HG03378 (cell line): Measurements from ENCODE around the gene CILP2.
A peak's percentile ranks its signal among the peaks of the same experiment; 100 is the strongest.

ENCODE experiments used
- ATAC-seq: cut with Tn5 transposase; IDR thresholded peaks from one replicate; pipeline ENCODE4 v1.9.1; 2021; ENCODE audit warnings: mild to moderate bottlenecking, moderate library complexity; ENCODE audit not compliant: unreplicated experiment

Gene CILP2

GRCh38 chr19:19528721-19529490 lies 9.2 kb upstream of the CILP2 start, which contains the start of gene YJEFN3:
YJEFN3 (plus strand) TSS chr19:19528911; CDS start chr19:19528933, 22 bp downstream.
- no peak for ATAC-seq

GRCh38 chr19:19529783-19530422 lies 8.2 kb upstream of the CILP2 start:
- no peak for ATAC-seq

DNA sequence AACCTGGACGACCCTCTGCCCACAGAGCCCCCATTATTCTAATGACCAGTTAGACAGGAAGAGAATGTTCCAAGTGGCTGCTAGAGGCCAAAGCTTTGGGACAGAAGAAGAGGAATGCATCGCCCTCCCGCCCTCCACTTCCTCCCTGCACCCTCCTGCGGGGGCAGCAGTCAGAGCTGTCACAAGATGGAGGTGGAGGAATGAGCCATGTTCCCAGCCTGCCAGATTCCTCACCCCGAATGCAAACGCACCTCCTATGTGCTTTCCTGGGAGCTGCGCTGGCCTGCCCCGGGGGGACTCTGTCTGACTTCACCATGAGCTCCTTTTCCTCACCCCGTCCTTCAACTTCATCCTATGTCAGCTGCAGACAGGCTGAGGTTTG lies 7.7 kb upstream of the CILP2 start:
- no peak for ATAC-seq

- no peak for ATAC-seq
Observed at GRCh38 chr19:19530889-19531288, 7.2 kb upstream of the CILP2 start.

DNA sequence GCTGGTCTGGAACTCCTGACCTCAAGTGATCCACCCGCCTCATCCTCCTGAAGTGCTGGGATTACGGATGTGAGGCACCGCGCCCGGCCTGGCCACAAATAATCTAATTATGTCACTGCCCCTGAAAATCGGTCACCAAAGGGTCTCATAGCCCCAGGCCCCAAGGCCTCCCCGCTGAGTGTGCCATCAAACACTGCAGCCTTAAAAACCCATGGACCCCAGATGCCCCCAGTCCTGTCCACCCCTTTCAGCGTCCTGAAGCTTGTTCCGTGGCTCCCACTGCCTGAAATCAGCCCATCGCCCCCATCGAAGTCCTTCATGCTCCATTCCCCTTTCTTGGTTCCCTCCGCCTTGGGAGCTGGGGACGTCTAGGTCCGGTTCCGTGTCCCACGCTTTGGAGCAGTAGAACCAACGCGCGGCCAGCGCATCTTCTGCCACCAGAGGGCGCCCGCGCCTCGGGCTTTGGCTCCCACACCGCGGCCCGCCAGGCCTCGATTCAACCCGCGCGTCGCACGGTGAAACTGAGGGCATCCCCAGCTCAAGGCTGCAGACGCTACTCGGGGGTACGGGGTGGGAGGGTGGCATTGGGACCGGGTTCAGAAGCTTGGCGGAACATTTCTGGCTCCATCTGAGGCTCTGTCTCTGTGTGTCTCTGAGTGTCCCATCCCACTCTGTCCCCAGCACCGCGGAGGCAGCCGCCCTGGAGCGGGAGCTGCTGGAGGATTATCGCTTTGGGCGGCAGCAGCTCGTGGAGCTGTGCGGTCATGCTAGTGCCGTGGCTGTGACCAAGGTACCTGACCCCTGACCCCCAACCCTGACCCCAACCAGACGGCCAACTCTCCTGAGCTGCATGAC lies 5.9 kb upstream of the CILP2 start:
- ATAC-seq = no peak

DNA sequence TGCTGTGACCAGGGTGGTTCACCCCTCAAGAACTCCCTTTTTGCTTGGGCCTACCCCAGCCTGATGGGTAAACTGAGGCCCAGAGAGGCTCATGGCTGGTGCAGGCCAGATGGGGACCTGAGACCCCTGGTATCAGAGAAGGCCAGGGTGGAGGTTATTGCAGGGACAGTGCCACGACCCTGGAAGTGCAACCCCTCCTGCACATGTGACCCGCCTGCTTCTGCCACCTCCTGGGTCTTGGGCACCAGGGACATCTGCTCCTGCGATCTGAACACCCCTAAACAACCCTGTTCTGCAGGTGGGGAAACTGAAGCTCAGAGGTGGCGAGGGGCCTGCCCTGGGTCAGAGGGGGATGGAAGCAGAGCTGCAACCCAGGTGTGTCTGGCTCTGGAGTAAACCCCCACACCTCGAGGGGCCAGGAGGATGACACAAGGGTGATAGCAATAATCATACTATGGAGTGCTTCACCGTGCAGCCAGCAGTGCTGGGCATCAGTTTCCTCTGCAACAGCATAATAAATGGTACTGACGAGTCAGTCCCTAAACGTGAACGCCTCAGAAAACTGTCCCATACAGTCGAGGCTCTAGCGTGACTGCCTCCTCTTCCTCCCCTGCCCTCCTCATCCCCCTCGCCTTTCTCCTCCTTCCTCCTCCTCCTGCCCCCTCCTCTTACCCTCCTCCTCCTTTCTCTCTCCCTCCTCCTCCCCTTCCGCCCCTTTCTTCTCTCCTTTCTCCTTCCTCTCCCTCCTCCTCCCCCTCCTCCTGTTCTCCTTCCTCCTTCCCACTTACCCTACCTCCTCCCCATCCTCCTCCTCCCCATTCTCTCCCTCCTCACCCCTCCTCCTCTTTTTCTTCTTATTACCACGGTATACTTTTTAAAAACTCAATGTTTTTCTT lies 5.0 kb upstream of the CILP2 start:
- ATAC-seq = no peak

- no peak for ATAC-seq
Observed at GRCh38 chr19:19533841-19534240, 4.2 kb upstream of the CILP2 start.

DNA sequence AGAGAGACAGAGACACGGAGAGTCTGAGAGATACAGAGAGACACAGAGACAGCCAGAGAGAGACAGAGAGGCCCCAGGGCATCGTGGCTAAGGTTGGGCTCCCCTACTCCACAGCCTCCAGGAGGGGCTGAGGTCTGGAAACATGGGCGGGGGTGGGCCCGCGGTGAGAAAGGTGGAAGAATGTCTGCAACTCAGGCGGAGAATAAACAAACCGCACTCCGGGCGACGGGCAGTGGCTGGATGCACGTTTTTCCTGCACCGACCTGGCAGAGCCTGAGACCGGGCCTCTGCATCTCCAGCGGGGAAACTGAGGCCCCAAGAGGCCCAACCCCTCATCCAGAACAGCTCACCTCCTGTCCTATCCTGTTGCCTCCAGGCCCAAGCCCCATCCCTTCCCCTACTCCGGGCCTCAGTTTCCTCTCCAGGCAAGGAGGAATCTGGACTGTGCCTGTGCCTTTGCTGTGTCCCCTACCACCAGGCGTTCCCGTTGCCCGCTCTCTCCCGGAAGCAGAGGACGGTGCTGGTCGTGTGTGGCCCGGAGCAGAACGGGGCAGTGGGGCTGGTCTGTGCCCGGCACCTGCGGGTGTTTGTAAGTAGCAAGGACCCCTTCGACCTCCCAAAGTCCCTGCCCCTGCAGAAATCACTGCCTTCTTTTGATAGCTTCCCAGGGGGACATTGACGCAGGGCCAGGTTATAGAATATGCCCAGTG lies 3.4 kb upstream of the CILP2 start:
- ATAC-seq = no peak

GRCh38 chr19:19535311-19536191 lies 2.5 kb upstream of the CILP2 start:
- no peak for ATAC-seq

DNA sequence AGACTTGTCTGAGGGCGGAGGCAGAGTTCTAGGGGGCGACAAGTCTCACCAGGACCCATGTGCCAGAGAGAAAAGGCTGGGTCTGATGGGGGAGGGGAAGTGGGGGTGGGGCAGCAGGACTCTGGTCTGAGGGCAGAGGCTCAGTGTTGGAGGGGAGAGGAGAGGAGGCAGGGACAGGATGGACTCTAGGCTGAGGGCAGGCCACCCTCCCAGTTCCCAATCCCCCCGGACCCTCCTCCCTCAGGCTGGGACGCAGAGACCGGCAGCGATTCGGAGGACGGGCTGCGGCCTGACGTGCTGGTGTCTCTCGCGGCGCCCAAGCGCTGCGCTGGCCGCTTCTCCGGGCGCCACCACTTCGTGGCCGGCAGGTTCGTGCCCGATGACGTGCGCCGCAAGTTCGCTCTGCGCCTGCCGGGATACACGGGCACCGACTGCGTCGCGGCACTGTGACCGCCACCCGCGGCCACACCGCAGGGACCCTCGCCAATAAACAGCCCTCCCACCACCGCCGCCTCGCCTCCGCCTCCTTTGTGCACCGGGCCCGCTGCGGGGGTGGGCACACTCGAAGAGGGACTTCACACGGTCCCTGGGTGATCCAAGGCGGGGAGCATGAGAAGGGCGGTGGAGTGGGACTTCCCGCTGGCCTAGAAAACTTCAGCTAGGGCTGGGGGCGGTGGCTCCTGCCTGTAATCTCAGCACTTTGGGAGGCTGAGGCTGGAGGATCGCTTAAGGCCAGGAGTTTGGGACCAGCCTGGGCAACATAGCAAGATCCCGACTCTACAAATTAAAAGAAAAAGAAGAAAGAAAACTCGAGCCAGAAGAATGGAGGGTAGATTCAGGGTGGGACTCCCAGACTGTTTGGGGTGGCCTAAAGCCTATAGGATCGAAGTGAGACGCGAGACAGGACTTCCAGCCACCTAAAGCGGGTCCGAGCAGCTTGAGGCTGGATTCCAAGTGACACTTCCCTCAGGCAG lies 703 bp upstream of the CILP2 start:
- ATAC-seq = no peak

GRCh38 chr19:19538785-19539166 lies 711 bp downstream of the CILP2 start:
- no peak for ATAC-seq

DNA sequence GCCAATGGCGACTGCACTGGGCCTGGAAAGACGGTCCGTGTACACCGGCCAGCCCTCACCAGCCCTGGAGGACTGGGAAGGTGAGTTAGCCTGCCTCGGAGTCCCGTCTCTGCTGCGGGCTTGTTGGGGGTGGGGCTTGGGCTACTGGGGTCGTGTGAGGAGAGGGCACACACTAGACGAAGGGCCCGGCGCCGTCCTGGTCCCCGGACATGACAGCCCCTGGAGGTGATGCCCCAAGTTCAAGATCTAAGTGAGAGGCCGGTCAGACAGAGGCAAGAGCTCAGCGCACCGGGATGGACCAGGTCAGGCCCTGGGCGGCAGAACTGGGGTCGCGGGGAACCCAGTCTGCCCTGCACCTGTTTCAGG lies 1.6 kb downstream of the CILP2 start:
- ATAC-seq = no peak

GRCh38 chr19:19540064-19540714 lies 2.1 kb downstream of the CILP2 start:
- ATAC-seq = no peak

DNA sequence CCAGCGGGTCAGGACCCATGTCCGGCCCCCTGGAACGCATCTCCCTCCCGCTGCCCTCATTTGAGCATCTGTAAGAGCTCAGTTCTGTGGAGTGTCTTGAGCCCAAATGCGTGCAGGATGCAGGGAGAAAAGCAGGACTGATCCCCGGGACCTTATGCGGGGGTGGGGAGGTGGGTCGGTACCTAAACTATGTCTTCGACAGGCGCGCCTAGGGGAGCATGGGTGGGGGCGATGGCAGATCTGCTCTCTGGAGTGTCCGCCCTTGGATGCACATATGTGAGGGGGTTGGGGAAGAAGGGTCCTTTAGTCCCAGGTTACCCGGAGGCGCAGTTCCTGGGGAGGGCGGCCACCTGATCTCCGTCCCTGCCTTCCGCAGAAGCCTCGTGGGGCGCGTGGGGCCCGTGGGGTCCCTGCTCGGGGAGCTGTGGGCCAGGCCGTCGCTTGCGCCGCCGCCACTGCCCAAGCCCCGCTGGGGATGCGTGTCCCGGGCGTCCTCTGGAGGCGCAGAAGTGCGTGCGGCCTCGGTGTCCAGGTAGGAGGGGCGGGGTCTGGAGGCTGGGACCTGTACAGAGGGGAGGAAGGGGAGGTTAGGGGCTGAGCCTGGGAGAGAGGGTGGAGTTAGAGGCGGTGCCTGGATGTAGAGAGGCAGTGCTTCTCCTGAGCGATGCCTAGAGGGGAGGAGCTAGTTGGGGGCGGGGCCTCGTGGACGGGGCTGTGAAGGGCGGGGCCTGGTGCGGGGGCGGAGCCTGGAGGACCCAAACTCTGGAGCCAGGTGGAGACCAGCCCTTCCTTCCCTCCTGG lies 2.9 kb downstream of the CILP2 start:
- peak; percentile 46 for ATAC-seq

- no peak for ATAC-seq
Observed at GRCh38 chr19:19541616-19542015, 3.6 kb downstream of the CILP2 start.

DNA sequence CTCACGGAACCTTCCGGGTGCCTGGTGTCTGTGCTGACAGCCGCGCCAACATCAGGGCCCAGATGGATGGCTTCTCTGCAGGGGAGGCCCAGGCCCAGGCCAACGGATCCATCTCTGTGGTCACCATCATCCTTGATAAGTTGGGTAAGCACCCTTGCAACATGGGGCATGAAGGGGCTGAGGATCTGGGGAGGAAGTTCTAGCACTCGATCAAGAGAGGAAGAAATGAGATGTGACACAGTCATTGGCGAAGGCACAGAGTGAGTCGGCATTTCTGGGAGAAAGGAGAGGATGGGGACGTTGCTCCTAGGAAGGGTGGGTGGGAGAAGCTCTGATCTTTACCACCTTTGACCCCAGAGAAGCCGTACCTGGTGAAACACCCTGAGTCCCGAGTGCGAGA lies 4.4 kb downstream of the CILP2 start:
- no peak for ATAC-seq

DNA sequence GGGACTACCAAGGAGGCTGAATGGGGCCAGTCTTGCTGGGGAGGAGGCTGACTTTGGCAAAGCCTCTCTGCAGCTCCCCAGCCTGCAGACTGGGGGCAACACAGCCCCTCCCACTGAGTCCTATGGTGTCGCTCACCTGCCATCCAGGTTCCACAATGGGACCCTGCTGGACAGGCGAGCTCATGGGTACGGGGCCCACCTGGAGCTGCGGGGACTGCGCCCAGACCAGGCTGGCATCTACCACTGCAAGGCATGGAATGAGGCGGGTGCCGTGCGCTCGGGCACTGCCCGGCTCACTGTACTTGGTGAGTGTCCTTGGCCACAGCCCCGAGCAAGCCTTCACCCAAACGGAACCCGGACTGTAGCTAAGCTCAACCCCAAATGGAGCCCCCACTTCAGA lies 5.0 kb downstream of the CILP2 start:
- ATAC-seq = no peak
